KMS-11 (cell line): Measurements from ENCODE around the gene TASP1.
A peak's percentile ranks its signal among the peaks of the same experiment; 100 is the strongest.

Experiments used
- H2AFZ ChIP-seq: fragments of 200-600 bp; sonication (generic); 2 replicates; pipeline ENCODE4 v1.6.1; 2016; ENCODE audit warnings: antibody characterized with exemption, mixed run types, low read depth
- H3K27ac ChIP-seq: fragments of 200-600 bp; sonication (generic); 2 replicates; pipeline ENCODE4 v1.6.1; 2016; ENCODE audit warnings: mild to moderate bottlenecking, mixed run types
- H3K27me3 ChIP-seq: fragments of 200-600 bp; sonication (generic); 2 replicates; pipeline ENCODE4 v1.6.1; 2017; ENCODE audit warnings: mild to moderate bottlenecking, low read depth, mixed run types, moderate library complexity; ENCODE audit not compliant: insufficient read depth
- H3K36me3 ChIP-seq: fragments of 200-600 bp; sonication (generic); 2 replicates; pipeline ENCODE4 v1.6.1; 2017; ENCODE audit warnings: mild to moderate bottlenecking, mixed run types; ENCODE audit not compliant: insufficient read depth
- H3K4me1 ChIP-seq: fragments of 200-600 bp; sonication (generic); 2 replicates; pipeline ENCODE4 v1.6.1; 2016; ENCODE audit warnings: mild to moderate bottlenecking, low read depth, mixed run types; ENCODE audit not compliant: poor library complexity, severe bottlenecking
- H3K4me2 ChIP-seq: fragments of 200-600 bp; sonication (generic); 2 replicates; pipeline ENCODE4 v1.7.0; 2016; ENCODE audit warnings: mild to moderate bottlenecking, mixed run types
- H3K4me3 ChIP-seq: fragments of 200-600 bp; sonication (generic); IDR thresholded peaks from 2 replicates; pipeline ENCODE4 v1.6.1; 2017; ENCODE audit warnings: low read depth, low read length, mixed read lengths; ENCODE audit not compliant: insufficient read depth
- H3K79me2 ChIP-seq: fragments of 200-600 bp; sonication (generic); 2 replicates; pipeline ENCODE4 v1.6.1; 2016; ENCODE audit warnings: low read depth, mixed run types; ENCODE audit not compliant: insufficient read depth
- H3K9ac ChIP-seq: fragments of 200-600 bp; sonication (generic); 2 replicates; pipeline ENCODE4 v1.6.1; 2016; ENCODE audit warnings: mild to moderate bottlenecking, mixed run types
- H4K20me1 ChIP-seq: fragments of 200-600 bp; sonication (generic); 2 replicates; pipeline ENCODE4 v1.6.1; 2016; ENCODE audit warnings: mild to moderate bottlenecking, mixed run types; ENCODE audit not compliant: insufficient read depth
- CTCF ChIP-seq: fragments of 200-600 bp; sonication (generic); conservative IDR thresholded peaks from 2 replicates; pipeline ENCODE4 v1.6.1; 2017; ENCODE audit warnings: low read depth, mild to moderate bottlenecking, antibody characterized with exemption, low read length, moderate library complexity, mixed read lengths

TASP1 gene

GRCh38 chr20:13397300-13397724 lies 241.4 kb downstream of the TASP1 start:
- Histone ChIP-seq H3K27ac (no peak overlapping the region), H3K4me1 (peaks cover 22% of the 10 kb centered on the region), H3K4me2 (no peak overlapping the region), H3K36me3 (no peaks in the 10 kb centered on the region), H4K20me1 (no peaks in the 10 kb centered on the region), H2AFZ (no peak overlapping the region), H3K79me2 (no peaks in the 10 kb centered on the region), H3K4me3 (no peak overlapping the region), H3K27me3 (no peaks in the 10 kb centered on the region), H3K9ac (no peak overlapping the region)
- TF ChIP-seq CTCF: no peak

GRCh38 chr20:13396826-13397225 lies 241.9 kb downstream of the TASP1 start:
- Histone ChIP-seq H4K20me1 (no peaks in the 10 kb centered on the region), H3K4me3 (no peak overlapping the region), H2AFZ (no peak overlapping the region), H3K27ac (no peak overlapping the region), H3K27me3 (no peaks in the 10 kb centered on the region), H3K4me2 (no peak overlapping the region), H3K36me3 (no peaks in the 10 kb centered on the region), H3K4me1 (peaks cover 27% of the 10 kb centered on the region), H3K79me2 (no peaks in the 10 kb centered on the region), H3K9ac (no peak overlapping the region)
- TF ChIP-seq CTCF: no peak

- Histone ChIP-seq H3K9ac (no peak overlapping the region), H3K4me1 (peaks cover 27% of the 10 kb centered on the region), H3K27me3 (no peaks in the 10 kb centered on the region), H2AFZ (no peak overlapping the region), H4K20me1 (no peaks in the 10 kb centered on the region), H3K79me2 (no peaks in the 10 kb centered on the region), H3K4me2 (no peak overlapping the region), H3K36me3 (no peaks in the 10 kb centered on the region), H3K4me3 (no peak overlapping the region), H3K27ac (no peak overlapping the region)
- no peak for TF ChIP-seq CTCF
These were observed 242.7 kb downstream of the TASP1 start for GRCh38 chr20:13396022-13396421.

GRCh38 chr20:13395232-13395631 lies 243.5 kb downstream of the TASP1 start:
- TF ChIP-seq CTCF: no peak
- H3K4me2 ChIP-seq: no peak overlapping the region
- no peaks in the 10 kb centered on the region for H3K27me3 ChIP-seq
- H3K36me3 ChIP-seq: no peaks in the 10 kb centered on the region
- H3K4me1 ChIP-seq: peaks cover 27% of the 10 kb centered on the region
- H4K20me1 ChIP-seq: no peaks in the 10 kb centered on the region
- H3K79me2 ChIP-seq: no peaks in the 10 kb centered on the region
- no peak overlapping the region for H2AFZ ChIP-seq
- H3K4me3 ChIP-seq: no peak overlapping the region
- H3K27ac ChIP-seq: no peak overlapping the region
- no peak overlapping the region for H3K9ac ChIP-seq

- no peaks in the 10 kb centered on the region for H4K20me1 ChIP-seq
- peaks cover 27% of the 10 kb centered on the region for H3K4me1 ChIP-seq
- H2AFZ ChIP-seq: no peak overlapping the region
- H3K36me3 ChIP-seq: no peaks in the 10 kb centered on the region
- H3K9ac ChIP-seq: no peak overlapping the region
- no peak for TF ChIP-seq CTCF
- H3K27ac ChIP-seq: no peak overlapping the region
- peak overlapping the region; percentile 13; the same call in 1 of the 2 replicates for H3K4me2 ChIP-seq
- no peaks in the 10 kb centered on the region for H3K79me2 ChIP-seq
- no peak overlapping the region for H3K4me3 ChIP-seq
- no peaks in the 10 kb centered on the region for H3K27me3 ChIP-seq
These were observed 246.3 kb downstream of the TASP1 start for GRCh38 chr20:13392391-13392790.
